Fibroblast of pulmonary artery (primary cell): ENCODE data around the gene INSYN2B.

Experiments used
- DNase-seq: peaks from one replicate; pipeline ENCODE4 v3.0.0-alpha.2; 2010; ENCODE audit warnings: low read depth
- H3K4me3 ChIP-seq: replicated peaks from 2 replicates; pipeline ENCODE4 v1.5.1; 2011; ENCODE audit warnings: low read depth, mild to moderate bottlenecking, control low read depth, low read length, moderate library complexity
- TF ChIP-seq, protein P1 (sequence below): IDR thresholded peaks from 2 replicates; pipeline ENCODE4 v1.5.1; 2011; ENCODE audit warnings: mild to moderate bottlenecking, control low read depth, low read length, inconsistent platforms; ENCODE audit errors: missing control alignments

Gene INSYN2B

DNA sequence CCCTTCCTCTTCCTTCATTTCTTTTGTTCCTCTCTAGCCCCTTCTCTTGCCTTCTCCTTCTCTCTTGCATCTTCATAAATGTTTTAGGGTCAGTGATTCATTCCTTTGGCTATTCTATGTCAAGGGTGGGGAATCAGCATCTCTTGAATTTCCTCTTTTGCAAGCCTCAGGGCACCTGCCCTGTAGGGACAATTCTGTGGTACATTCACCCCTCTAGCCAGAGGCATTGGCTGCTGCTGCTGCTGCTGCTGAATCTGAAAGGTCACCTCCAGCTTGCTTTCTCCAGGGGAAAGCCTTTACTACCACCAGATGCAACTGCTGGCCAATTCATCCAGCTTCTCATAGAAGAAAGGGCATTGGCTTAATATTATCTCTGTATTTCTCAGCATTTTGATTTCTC lies 87.3 kb downstream of the INSYN2B start:
- TF ChIP-seq, protein P1, sequence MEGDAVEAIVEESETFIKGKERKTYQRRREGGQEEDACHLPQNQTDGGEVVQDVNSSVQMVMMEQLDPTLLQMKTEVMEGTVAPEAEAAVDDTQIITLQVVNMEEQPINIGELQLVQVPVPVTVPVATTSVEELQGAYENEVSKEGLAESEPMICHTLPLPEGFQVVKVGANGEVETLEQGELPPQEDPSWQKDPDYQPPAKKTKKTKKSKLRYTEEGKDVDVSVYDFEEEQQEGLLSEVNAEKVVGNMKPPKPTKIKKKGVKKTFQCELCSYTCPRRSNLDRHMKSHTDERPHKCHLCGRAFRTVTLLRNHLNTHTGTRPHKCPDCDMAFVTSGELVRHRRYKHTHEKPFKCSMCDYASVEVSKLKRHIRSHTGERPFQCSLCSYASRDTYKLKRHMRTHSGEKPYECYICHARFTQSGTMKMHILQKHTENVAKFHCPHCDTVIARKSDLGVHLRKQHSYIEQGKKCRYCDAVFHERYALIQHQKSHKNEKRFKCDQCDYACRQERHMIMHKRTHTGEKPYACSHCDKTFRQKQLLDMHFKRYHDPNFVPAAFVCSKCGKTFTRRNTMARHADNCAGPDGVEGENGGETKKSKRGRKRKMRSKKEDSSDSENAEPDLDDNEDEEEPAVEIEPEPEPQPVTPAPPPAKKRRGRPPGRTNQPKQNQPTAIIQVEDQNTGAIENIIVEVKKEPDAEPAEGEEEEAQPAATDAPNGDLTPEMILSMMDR: no peak
- H3K4me3 ChIP-seq: no peak overlapping the region
- DNase-seq: no peak

DNA sequence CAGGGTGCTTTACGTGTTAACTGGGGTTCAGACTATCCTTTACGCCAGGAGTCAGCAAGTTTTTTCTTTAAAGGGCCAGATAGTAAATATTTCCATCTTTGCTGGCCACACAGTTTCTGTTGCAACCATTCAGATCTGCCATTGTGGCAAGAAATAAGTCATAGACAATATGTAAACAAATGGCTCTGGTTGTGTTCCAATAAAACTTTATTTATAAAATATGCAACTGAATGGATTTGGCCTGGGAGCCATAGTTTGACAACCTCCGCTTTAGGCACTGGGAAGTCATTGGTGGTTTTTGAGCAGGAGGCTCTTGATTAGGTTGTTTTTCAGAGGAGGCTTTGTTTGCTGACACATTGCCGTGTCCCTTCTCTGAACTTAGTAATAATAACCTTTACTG lies 90.7 kb downstream of the INSYN2B start:
- no peak for DNase-seq
- H3K4me3 ChIP-seq: no peak overlapping the region
- TF ChIP-seq, protein P1: no peak

DNA sequence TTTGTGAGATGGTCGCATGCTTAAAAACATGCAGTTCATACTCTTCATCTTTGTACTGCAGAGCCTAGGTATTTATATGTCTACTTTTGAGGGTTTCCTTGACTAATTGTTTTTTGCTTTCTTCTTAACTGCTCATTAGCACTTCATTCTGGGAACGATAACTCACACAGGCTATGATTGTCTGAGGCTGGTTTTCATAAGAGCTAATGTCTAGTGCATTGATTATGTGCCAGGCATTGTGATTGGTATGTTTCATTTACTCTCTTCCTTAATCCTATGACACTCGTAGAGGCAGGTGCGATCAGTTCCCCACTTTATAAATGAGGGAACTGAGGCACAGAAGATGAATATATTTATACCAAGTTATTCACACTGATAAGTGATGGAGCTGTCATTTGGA lies 93.6 kb downstream of the INSYN2B start:
- TF ChIP-seq, protein P1: no peak
- DNase-seq: no peak

DNA sequence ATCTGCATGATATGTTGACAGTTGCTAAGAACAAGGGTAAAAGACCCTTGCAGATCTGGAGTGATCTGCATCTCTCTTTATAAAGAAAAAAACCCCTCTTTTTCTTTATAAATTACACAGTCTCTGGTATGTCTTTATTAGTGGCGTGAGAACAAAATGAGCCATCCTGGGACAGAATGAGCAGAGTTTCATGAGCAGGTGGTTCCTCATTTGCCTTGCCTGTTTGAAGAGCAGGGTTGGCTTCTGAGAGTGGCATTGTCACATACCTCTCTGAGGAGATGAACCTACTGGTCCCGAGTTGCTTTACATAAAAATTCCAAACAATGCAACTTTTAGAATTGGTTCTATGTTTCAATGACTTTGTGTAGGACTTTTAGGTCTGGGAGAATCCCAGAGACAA lies 94.3 kb downstream of the INSYN2B start:
- no peak for DNase-seq
- H3K4me3 ChIP-seq: no peak overlapping the region
- TF ChIP-seq, protein P1: no peak

More for the DNA sequence above, 93.6 kb downstream of the INSYN2B start:
- H3K4me3 ChIP-seq: no peak overlapping the region

DNA sequence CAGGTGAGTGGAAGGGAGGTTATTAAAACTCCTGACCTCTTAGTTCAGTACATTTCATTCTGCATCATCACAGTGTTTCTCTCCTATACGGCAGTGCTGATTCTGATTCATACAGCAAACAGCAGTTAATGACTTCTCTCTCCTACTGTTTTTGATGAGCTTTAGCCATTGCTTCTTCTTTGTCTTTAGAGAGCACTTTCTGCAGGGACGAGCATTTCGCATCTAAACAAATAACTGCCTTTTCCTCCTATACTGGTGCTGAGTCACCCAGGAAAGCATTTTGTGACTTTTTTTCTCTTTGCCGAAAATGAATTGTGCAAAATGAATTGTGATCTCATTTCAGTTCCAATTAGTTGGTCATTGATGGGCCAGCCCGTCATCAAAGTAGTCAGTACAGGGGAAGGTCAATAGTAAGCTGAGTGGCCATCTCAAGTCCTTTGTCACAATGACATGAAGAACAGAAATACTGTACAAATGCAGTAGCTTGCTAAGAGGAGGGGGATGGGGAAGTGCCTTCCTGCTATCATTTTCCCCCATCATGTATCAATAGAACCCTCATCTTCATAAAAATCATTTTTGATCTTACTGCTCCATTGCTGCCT lies 98.5 kb downstream of the INSYN2B start:
- no peak for DNase-seq
- no peak overlapping the region for H3K4me3 ChIP-seq
- TF ChIP-seq, protein P1: no peak

DNA sequence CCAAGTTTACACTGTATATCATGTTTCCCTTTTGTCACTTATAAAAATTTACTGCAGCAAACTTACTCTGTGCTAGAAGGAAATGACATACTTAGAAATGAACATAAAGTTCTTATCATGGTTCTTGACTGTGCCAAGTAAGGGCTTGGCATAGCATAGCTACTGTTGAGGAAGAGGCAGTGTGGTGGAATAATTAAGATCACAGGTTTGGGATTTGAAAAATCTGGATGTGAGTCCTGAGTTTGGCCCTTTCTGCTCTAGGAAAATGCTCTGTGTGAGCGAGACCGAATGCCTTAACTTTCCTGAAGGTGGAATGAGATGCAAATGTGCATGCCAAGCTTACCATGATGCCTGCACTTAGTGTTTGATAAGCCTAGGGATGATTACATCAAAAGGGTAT lies 99.5 kb downstream of the INSYN2B start:
- DNase-seq: no peak
- H3K4me3 ChIP-seq: no peak overlapping the region
- TF ChIP-seq, protein P1: no peak

DNA sequence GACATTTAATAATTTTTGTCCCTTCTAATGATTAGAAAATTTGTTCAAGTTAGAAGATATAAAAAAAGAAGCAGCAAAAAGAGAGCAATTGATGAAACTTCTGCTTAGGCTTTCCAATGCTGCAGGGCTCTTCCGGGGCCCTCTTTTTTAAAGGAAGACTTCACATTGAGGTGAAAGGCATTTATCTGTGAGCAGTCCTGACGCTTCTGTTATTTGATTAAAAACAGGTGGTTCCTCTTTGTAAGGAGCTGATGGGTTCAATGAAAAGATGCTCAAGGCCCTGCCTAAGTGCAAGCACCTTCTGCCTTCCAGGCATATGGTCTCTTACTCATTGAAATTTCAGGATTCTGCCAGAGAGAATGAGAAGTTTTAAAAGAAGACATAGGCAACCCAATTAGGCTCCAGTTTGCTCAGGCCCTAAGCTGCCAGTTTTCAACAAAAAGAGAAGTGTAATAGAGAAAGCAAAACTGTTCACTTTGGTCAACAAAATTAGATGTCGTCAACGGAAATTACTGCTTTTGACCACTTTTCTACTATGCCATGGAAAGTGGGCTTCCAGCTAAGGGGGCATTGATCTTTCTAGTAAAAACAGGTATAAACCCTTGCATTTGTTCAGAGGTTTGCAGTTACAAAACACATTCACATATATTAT lies 100.2 kb downstream of the INSYN2B start:
- TF ChIP-seq, protein P1: no peak

More for the DNA sequence above, 100.2 kb downstream of the INSYN2B start:
- no peak for DNase-seq
- H3K4me3 ChIP-seq: no peak overlapping the region
